Esophagus mucosa (tissue), 1 donor: ENCODE measurements around the gene PIEZO2. TPM values are rescaled to one million over a fixed set of nuclear protein-coding genes. Genes with fewer than 3 reads are reported as not detected.
"Not testable (repeated sequence)": the region's sequence is repeated elsewhere in the genome, so short reads cannot be mapped to it uniquely, and the experiment has no call there.

Experiments used
- ATAC-seq: fragments of 200-7000 bp; cut with Tn5 transposase; one replicate; pipeline ENCODE4 v1.9.1; 2020
- total RNA-seq: library from RNA; stranded (reverse); gene quantifications from one replicate; pipeline ENCODE4 v1.2.4, GENCODE V29; 2023
- donor health status: DM: yes; HTN: yes; CAD: no.

The PIEZO2 gene
- total RNA-seq, 1 donor from 2014 or later: 0.76 TPM

GRCh38 chr18:10953672-10954071 is 195.7 kb downstream of the PIEZO2 start:
- no peak for ATAC-seq

DNA sequence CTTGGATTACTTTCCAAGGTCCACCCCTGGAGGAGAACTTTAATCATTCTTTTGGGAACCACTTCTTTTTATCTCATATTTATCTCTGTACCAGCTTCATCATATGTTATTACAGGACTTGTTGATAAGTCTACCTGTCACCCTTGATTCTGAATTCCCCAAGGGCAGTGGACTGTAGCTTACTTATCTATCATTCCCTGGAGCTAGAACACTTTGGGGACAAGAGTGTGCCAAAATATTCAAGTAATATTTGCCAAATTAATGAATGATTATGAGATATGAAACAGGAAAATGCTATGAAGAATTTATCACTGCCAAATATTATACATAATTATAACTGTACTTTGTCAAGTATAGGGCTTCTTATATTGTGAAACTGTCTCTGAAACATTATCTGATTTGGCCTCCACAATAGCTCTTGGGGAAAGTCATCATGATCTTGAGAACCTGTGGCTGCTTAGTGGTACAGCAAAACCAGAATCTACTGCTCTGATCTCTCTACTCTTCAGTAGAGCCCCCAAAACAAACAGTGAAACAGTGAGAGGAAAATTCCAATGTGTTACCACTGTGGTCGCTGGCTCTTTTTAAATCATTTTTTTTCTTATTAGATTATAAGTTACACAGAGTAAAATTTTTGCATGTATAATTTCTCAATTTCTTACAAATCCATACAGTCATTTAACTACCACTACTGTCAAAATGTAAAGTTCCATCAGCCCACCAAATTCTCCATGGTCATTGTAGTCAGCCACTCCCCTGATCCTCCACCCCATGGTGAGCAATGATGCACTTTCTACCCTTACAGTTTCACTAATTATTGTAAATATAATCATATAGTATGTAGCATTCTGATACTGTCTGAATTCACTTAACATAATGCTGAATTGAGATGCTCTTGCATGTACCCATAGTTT is 197.5 kb downstream of the PIEZO2 start:
- no peak for ATAC-seq

DNA sequence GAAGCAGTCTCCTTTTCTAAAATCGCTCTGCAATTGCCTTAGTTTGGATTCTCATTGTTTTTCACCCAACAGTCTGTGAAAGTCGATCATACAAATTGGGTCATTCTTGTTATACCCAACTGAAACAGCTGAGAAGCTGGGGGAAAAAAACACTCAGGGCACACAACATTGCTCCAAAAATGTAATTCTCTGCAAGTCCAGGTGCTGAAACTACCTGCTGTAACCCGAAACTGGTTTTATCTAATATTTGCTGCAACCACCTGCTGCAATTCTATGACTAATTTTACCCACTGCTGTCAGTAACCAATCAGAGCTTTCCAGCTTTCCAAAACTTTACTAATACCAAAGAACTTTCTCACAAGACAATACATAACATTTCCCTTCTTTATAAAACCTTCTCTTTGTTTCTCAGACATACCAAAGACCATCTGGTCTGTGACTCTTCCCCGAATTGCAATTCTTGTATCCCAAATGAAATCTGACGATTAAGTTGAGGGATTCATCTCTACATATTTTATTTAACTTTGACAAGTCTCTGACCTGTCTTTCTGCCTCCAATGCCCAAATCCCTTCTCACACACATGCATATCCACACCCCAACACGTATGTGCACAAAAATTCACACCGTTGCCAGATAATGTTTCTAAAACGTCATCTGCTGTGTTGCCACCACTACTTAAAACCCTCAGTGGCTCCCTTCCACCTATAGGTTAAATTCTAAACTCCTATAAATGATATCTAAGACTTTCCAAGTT is 198.3 kb downstream of the PIEZO2 start:
- no peak for ATAC-seq

GRCh38 chr18:10950080-10950875 is 199.1 kb downstream of the PIEZO2 start:
- no peak for ATAC-seq

DNA sequence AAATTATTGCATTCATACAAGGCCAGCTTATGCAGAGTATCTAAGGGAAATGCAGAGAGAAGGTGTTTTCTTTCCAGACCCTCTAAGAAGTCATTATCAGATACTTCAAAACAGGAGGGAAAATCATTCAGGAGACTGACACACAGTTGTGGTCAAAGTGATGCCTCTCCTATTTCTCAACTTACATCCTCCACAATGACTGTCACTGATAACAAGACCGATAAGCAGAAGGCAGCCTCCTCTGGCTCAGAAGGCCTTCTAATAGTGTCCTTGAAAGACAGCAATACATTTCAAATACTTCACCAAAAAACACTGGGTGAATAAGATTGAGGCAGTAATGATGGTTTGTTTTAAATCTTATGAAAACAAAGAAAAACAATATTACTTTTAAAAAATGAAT is 199.7 kb downstream of the PIEZO2 start:
- ATAC-seq: no peak

DNA sequence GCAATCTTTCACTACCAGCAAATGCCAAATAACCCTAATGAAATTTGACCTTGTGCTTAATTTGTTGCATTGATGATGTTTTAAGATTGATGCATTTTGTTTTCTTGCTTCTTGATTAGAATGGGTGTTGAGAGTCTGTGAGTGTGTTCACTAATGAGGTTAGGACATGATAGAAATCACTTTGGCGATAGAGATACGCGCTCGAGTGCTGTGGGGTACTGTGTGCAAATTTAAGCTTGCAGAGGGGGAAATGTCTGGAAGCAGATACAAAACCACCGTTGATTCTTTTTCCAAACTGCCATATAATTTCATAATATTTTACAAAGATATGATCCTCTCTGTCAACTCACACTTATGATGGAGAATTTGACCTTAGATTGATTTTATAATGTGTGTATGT is 200.9 kb downstream of the PIEZO2 start:
- no peak for ATAC-seq

GRCh38 chr18:10946058-10946457 is 203.3 kb downstream of the PIEZO2 start:
- ATAC-seq: no peak

- ATAC-seq: no peak
These were observed 206.4 kb downstream of the PIEZO2 start for GRCh38 chr18:10942998-10943397.

DNA sequence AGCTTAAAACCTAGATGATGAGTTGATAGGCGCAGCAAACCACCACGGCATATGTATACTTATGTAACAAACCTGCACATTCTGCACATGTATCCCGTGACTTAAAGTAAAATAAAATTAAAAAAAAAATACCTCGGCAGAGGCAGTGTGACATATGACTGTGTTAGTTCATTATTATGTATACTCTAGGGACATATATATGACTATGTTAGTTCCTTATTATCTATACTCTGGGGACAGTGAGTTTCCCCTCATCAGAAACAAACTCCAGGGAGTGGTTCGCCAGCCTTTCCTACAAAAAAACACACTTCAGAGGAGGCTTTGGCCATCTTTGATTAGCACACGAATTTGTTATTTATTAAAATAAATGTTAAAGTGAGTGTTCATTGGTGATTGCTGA is 209.5 kb downstream of the PIEZO2 start:
- ATAC-seq: no peak

GRCh38 chr18:10937743-10938640 is 211.4 kb downstream of the PIEZO2 start:
- ATAC-seq: no peak

GRCh38 chr18:10936176-10937053 is 213.0 kb downstream of the PIEZO2 start:
- no peak for ATAC-seq

GRCh38 chr18:10935588-10935987 is 213.8 kb downstream of the PIEZO2 start:
- no peak for ATAC-seq

GRCh38 chr18:10933648-10934047 is 215.7 kb downstream of the PIEZO2 start:
- ATAC-seq: not testable (repeated sequence)

- ATAC-seq: no peak
These were observed 219.3 kb downstream of the PIEZO2 start for GRCh38 chr18:10930076-10930475.

- no peak for ATAC-seq
These were observed 220.5 kb downstream of the PIEZO2 start for GRCh38 chr18:10928772-10929373.

DNA sequence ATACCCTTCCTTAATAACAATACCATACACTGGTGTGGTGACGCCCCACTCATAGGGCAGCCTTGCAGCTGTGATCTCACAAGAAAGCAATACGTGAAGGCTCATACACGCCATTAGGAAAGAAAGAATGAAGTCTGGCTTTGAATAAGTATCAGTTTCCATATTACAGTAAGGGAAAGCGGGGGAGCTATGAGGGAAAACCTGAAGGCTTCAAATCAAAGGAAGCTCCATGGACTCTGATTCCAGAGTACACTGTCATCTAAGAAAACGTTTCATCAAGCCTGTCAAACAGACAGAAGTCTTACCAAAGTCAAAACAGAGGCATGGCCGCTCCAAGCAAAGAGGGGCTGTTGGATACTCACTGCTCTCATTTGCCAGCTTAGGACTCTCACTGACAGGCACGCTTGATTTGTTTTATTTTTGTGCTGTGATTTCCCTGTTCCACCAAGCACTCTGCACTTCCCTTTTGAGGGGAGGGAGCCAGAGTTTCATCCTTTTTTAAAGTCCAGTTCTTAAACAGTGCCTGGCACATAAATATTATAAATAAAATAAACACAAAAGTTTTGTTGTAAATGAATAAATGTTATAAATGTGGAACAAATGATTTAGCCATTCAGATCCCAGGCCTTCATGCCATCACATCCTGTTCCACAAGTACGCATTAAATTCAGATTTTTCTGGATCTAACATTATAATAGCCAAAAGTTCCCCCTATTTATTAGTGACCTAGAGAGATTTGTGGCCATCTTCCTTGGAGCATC is 221.2 kb downstream of the PIEZO2 start:
- ATAC-seq: no peak

- no peak for ATAC-seq
These were observed 221.9 kb downstream of the PIEZO2 start for GRCh38 chr18:10927286-10927992.

DNA sequence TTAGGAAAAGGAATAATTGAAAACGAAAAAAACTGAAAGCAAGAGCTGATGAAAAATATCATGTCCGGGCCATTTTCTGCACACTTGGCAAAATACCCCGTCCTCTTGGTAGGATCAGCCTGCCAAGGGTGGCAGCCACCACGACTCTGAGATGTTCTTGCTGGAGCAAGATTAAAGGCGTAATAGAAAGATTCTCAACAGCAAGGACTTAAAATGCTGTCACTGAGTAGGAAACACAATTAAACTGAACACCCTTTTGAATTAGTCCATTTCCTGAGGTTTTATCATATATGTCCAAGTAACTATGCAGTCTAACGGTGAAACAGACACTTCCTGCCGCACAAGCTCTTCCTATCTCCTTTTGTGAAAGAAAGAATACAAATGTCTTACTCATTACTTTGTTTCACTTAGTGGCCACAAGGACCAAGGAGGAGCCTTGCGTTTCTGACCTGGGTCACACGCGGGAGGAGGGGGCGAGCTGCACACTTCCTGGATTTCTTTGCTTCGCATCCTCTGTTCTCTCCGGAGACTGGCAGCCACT is 222.7 kb downstream of the PIEZO2 start:
- ATAC-seq: no peak

GRCh38 chr18:10924290-10924689 is 225.1 kb downstream of the PIEZO2 start:
- no peak for ATAC-seq
